Mesendoderm (in vitro differentiated cells): Measurements from ENCODE around the gene EYA2.
"Not testable (repeated sequence)": the region's sequence is repeated elsewhere in the genome, so short reads cannot be mapped to it uniquely, and the experiment has no call there.

Source experiments
- DNase-seq: peaks from one replicate; pipeline ENCODE4 v3.0.0; 2013
- H2AK5ac ChIP-seq: 2 replicates; pipeline ENCODE4 v1.6.1; 2013; ENCODE audit warnings: low read length, inconsistent platforms
- H2BK120ac ChIP-seq: 2 replicates; pipeline ENCODE4 v1.6.1; 2013; ENCODE audit warnings: low read depth, mild to moderate bottlenecking, low read length, moderate library complexity, mixed read lengths
- H2BK15ac ChIP-seq: replicated peaks from 2 replicates; pipeline ENCODE4 v1.6.1; 2013; ENCODE audit warnings: low read depth, mild to moderate bottlenecking, moderate library complexity
- H2BK5ac ChIP-seq: 2 replicates; pipeline ENCODE4 v1.6.1; 2013; ENCODE audit warnings: low read length, inconsistent platforms
- H3K18ac ChIP-seq: 2 replicates; pipeline ENCODE4 v1.6.1; 2013; ENCODE audit warnings: mild to moderate bottlenecking, low read length, mixed read lengths
- H3K23ac ChIP-seq: one replicate; pipeline ENCODE4 v1.6.1; 2013; ENCODE audit warnings: low read length
- H3K27ac ChIP-seq: 2 replicates; pipeline ENCODE4 v1.5.1; 2013; ENCODE audit warnings: low read depth, mild to moderate bottlenecking, inconsistent platforms, low read length, moderate library complexity
- H3K27me3 ChIP-seq: 2 replicates; pipeline ENCODE4 v1.6.1; 2013; ENCODE audit warnings: low read length, control low read depth, mild to moderate bottlenecking, inconsistent platforms; ENCODE audit not compliant: insufficient read depth, poor library complexity
- H3K36me3 ChIP-seq: 2 replicates; pipeline ENCODE4 v1.6.1; 2013; ENCODE audit warnings: low read length, inconsistent platforms; ENCODE audit not compliant: control insufficient read depth, insufficient read depth
- H3K4ac ChIP-seq: one replicate; pipeline ENCODE4 v1.6.1; 2013; ENCODE audit warnings: low read depth, mild to moderate bottlenecking, low read length, moderate library complexity
- H3K4me1 ChIP-seq: 2 replicates; pipeline ENCODE4 v1.6.1; 2013; ENCODE audit warnings: low read depth, low read length, inconsistent platforms; ENCODE audit not compliant: control insufficient read depth
- H3K4me2 ChIP-seq: 2 replicates; pipeline ENCODE4 v1.6.1; 2013; ENCODE audit warnings: low read length
- H3K4me3 ChIP-seq: 2 replicates; pipeline ENCODE4 v1.5.1; 2013; ENCODE audit warnings: mild to moderate bottlenecking, low read length
- H3K56ac ChIP-seq: one replicate; pipeline ENCODE4 v1.6.1; 2013; ENCODE audit warnings: low read length
- H3K79me1 ChIP-seq: 2 replicates; pipeline ENCODE4 v1.6.1; 2013; ENCODE audit warnings: low read length, inconsistent platforms
- H3K79me2 ChIP-seq: 2 replicates; pipeline ENCODE4 v1.6.1; 2013; ENCODE audit warnings: mild to moderate bottlenecking, low read length; ENCODE audit not compliant: control insufficient read depth, insufficient read depth
- H3K9ac ChIP-seq: 2 replicates; pipeline ENCODE4 v1.6.1; 2013; ENCODE audit warnings: low read length, inconsistent platforms
- H4K5ac ChIP-seq: one replicate; pipeline ENCODE4 v1.6.1; 2013; ENCODE audit warnings: low read length
- H4K8ac ChIP-seq: one replicate; pipeline ENCODE4 v1.6.1; 2013; ENCODE audit warnings: low read depth, mild to moderate bottlenecking, control low read depth, low read length, moderate library complexity
- WGBS: extraction: QIAGEN DNeasy Blood & Tissue Kit; methylation state at CpG from one replicate; pipeline ENCODE4 v1.1.7; 2013; ENCODE audit warnings: low lambda C conversion rate, missing lambda C conversion rate; ENCODE audit not compliant: insufficient coverage; ENCODE audit errors: extremely low coverage; 5-methylcytosine and 5-hydroxymethylcytosine counted together

Gene EYA2

GRCh38 chr20:46870041-46870440 is 24.6 kb upstream of the EYA2 start:
- no peak overlapping the region for H3K23ac ChIP-seq
- H3K4me2 ChIP-seq = no peak overlapping the region
- no peak overlapping the region for H3K18ac ChIP-seq
- H3K4me1 ChIP-seq = no peaks in the 10 kb centered on the region
- no peak for DNase-seq
- no peaks in the 10 kb centered on the region for H3K27me3 ChIP-seq
- H3K36me3 ChIP-seq = no peaks in the 10 kb centered on the region
- H2BK15ac ChIP-seq = no peak overlapping the region
- H3K79me1 ChIP-seq = no peaks in the 10 kb centered on the region
- H3K27ac ChIP-seq = no peak overlapping the region
- H3K4ac ChIP-seq = no peak overlapping the region
- H2BK5ac ChIP-seq = no peak overlapping the region
- no peak overlapping the region for H2BK120ac ChIP-seq
- no peak overlapping the region for H4K8ac ChIP-seq
- H3K4me3 ChIP-seq = no peak overlapping the region
- WGBS = no CpG with 5 or more reads among the region's 1 CpG
- no peak overlapping the region for H3K9ac ChIP-seq
- H4K5ac ChIP-seq = no peak overlapping the region
- H2AK5ac ChIP-seq = no peak overlapping the region
- H3K56ac ChIP-seq = no peak overlapping the region
- no peaks in the 10 kb centered on the region for H3K79me2 ChIP-seq

- H3K27ac ChIP-seq = no peak overlapping the region
- H3K18ac ChIP-seq = no peak overlapping the region
- H3K4me3 ChIP-seq = no peak overlapping the region
- no peak overlapping the region for H3K9ac ChIP-seq
- no peak overlapping the region for H4K8ac ChIP-seq
- no peaks in the 10 kb centered on the region for H3K79me1 ChIP-seq
- H3K23ac ChIP-seq = no peak overlapping the region
- no peak overlapping the region for H3K56ac ChIP-seq
- no peak overlapping the region for H2BK120ac ChIP-seq
- H2BK15ac ChIP-seq = no peak overlapping the region
- DNase-seq = no peak
- H3K27me3 ChIP-seq = no peaks in the 10 kb centered on the region
- no peak overlapping the region for H2BK5ac ChIP-seq
- H3K4me1 ChIP-seq = no peaks in the 10 kb centered on the region
- H3K4me2 ChIP-seq = no peak overlapping the region
- H2AK5ac ChIP-seq = no peak overlapping the region
- H3K4ac ChIP-seq = no peak overlapping the region
- no peak overlapping the region for H4K5ac ChIP-seq
- no CpG with 5 or more reads among the region's 13 CpGs for WGBS
- H3K36me3 ChIP-seq = no peaks in the 10 kb centered on the region
- H3K79me2 ChIP-seq = no peaks in the 10 kb centered on the region
Observed at GRCh38 chr20:46872328-46873211, 22.1 kb upstream of the EYA2 start.

- Histone ChIP-seq H3K27ac (no peak overlapping the region), H3K27me3 (no peaks in the 10 kb centered on the region)
- WGBS = no CpG with 5 or more reads among the region's 4 CpGs
Observed at GRCh38 chr20:46875059-46875458, 19.6 kb upstream of the EYA2 start.

GRCh38 chr20:46879386-46879785 is 15.3 kb upstream of the EYA2 start:
- Histone ChIP-seq H3K79me1 (no peaks in the 10 kb centered on the region), H3K4me2 (no peak overlapping the region), H3K27me3 (no peaks in the 10 kb centered on the region), H4K8ac (no peak overlapping the region), H3K23ac (no peak overlapping the region), H2BK15ac (no peak overlapping the region), H3K36me3 (no peaks in the 10 kb centered on the region), H3K4me1 (no peaks in the 10 kb centered on the region), H3K9ac (no peak overlapping the region), H3K79me2 (no peaks in the 10 kb centered on the region), H3K27ac (no peak overlapping the region), H4K5ac (no peak overlapping the region), H2BK120ac (no peak overlapping the region), H2AK5ac (no peak overlapping the region), H3K18ac (no peak overlapping the region), H2BK5ac (no peak overlapping the region), H3K4me3 (no peak overlapping the region), H3K4ac (no peak overlapping the region), H3K56ac (no peak overlapping the region)
- DNase-seq = no peak
- no CpG with 5 or more reads among the region's 5 CpGs for WGBS

More at GRCh38 chr20:46875059-46875458, 19.6 kb upstream of the EYA2 start:
- H2AK5ac ChIP-seq = no peak overlapping the region
- no peak overlapping the region for H4K5ac ChIP-seq
- H2BK15ac ChIP-seq = no peak overlapping the region
- H3K18ac ChIP-seq = no peak overlapping the region
- no peaks in the 10 kb centered on the region for H3K79me1 ChIP-seq
- H2BK5ac ChIP-seq = no peak overlapping the region
- H3K4me1 ChIP-seq = no peaks in the 10 kb centered on the region
- H3K4ac ChIP-seq = no peak overlapping the region
- H3K4me3 ChIP-seq = no peak overlapping the region
- no peak overlapping the region for H3K23ac ChIP-seq
- no peak overlapping the region for H3K9ac ChIP-seq
- H4K8ac ChIP-seq = no peak overlapping the region
- no peak overlapping the region for H3K4me2 ChIP-seq
- H3K56ac ChIP-seq = no peak overlapping the region
- DNase-seq = peak; percentile 59
- H3K79me2 ChIP-seq = no peaks in the 10 kb centered on the region
- H3K36me3 ChIP-seq = no peaks in the 10 kb centered on the region
- H2BK120ac ChIP-seq = no peak overlapping the region

- not testable (repeated sequence) for H4K8ac ChIP-seq, H3K27me3 ChIP-seq, H4K5ac ChIP-seq, DNase-seq, H2AK5ac ChIP-seq, H3K23ac ChIP-seq, H3K18ac ChIP-seq, H3K4me1 ChIP-seq, H3K56ac ChIP-seq, H3K79me1 ChIP-seq, H2BK5ac ChIP-seq, H3K9ac ChIP-seq, H3K36me3 ChIP-seq, H3K79me2 ChIP-seq, H2BK120ac ChIP-seq, H3K4me2 ChIP-seq, H3K4ac ChIP-seq, H3K27ac ChIP-seq, H3K4me3 ChIP-seq, H2BK15ac ChIP-seq
- WGBS = no CpG with 5 or more reads among the region's 5 CpGs
Observed at GRCh38 chr20:46879963-46880362, 14.7 kb upstream of the EYA2 start.

GRCh38 chr20:46883892-46884291 is 10.8 kb upstream of the EYA2 start:
- Histone ChIP-seq H2BK120ac (no peak overlapping the region), H3K36me3 (no peaks in the 10 kb centered on the region), H3K9ac (no peak overlapping the region), H3K18ac (no peak overlapping the region), H3K4ac (no peak overlapping the region), H3K23ac (no peak overlapping the region), H3K4me2 (no peak overlapping the region), H2BK15ac (no peak overlapping the region), H4K8ac (no peak overlapping the region), H3K27ac (no peak overlapping the region), H3K4me1 (no peaks in the 10 kb centered on the region), H3K4me3 (no peak overlapping the region), H3K56ac (no peak overlapping the region), H4K5ac (no peak overlapping the region), H2AK5ac (no peak overlapping the region), H3K27me3 (no peaks in the 10 kb centered on the region), H3K79me2 (no peaks in the 10 kb centered on the region), H2BK5ac (no peak overlapping the region), H3K79me1 (no peaks in the 10 kb centered on the region)
- no CpG with 5 or more reads among the region's 6 CpGs for WGBS
- DNase-seq = no peak
